Activated T-helper 2 cell treated with anti-CD3 and anti-CD28 coated beads, Interferon-gamma antibody, Interleukin-2, Interleukin-4, amounts not matched to agents 10 μg/mL and 5 μg/mL and 100 μg/mL, durations not matched to agents 14 hours and 24 hours and 36 hours (primary cell): ENCODE data around the gene KRT12. TPM values are rescaled to one million over a fixed set of nuclear protein-coding genes. Genes with fewer than 3 reads are reported as not detected.

Experiments used
- DNase-seq: peaks from one replicate; pipeline ENCODE4 v3.0.0; 2021; ENCODE audit warnings: low spot score
- H3K27ac Mint-ChIP-seq: one replicate; pipeline ENCODE4 v1.8.0; 2021; ENCODE audit warnings: mixed read lengths
- H3K27me3 Mint-ChIP-seq: one replicate; pipeline ENCODE4 v1.8.0; 2021; ENCODE audit warnings: low read depth, mixed read lengths
- H3K36me3 Mint-ChIP-seq: one replicate; pipeline ENCODE4 v1.8.0; 2021; ENCODE audit warnings: low read depth, mixed read lengths
- H3K4me1 Mint-ChIP-seq: one replicate; pipeline ENCODE4 v1.8.0; 2021; ENCODE audit warnings: low read depth, mixed read lengths
- H3K4me3 Mint-ChIP-seq: one replicate; pipeline ENCODE4 v1.8.0; 2021; ENCODE audit warnings: low read depth, mild to moderate bottlenecking, moderate library complexity, mixed read lengths
- H3K9me3 Mint-ChIP-seq: one replicate; pipeline ENCODE4 v1.8.0; 2021; ENCODE audit warnings: mixed read lengths
- intact Hi-C: fragments of 100-400 bp; cut with micrococcal nuclease; formaldehyde crosslinking; loops from one replicate; pipeline ENCODE4 v1.15.1; 2023
- total RNA-seq: library from RNA; stranded (reverse); gene quantifications from 2 replicates; pipeline ENCODE4 v1.2.3, GENCODE V29; 2022

KRT12 gene
- total RNA-seq, 1 donor from 2014 or later, result not detected

- no peak for DNase-seq
- intact Hi-C loops, result no loop called here
- no peak overlapping the region for H3K27ac Mint-ChIP-seq
- H3K4me3 Mint-ChIP-seq, result no peak overlapping the region
- H3K9me3 Mint-ChIP-seq, result no peaks in the 10 kb centered on the region
- peaks cover 3% of the 10 kb centered on the region for H3K4me1 Mint-ChIP-seq
- peaks cover 30% of the 10 kb centered on the region for H3K27me3 Mint-ChIP-seq
- H3K36me3 Mint-ChIP-seq, result no peaks in the 10 kb centered on the region
Measured at GRCh38 chr17:40850293-40850972, 16.6 kb downstream of the KRT12 start.

- no peaks in the 10 kb centered on the region for H3K36me3 Mint-ChIP-seq
- H3K4me1 Mint-ChIP-seq, result peaks cover 3% of the 10 kb centered on the region
- peaks cover 32% of the 10 kb centered on the region for H3K27me3 Mint-ChIP-seq
- no peaks in the 10 kb centered on the region for H3K9me3 Mint-ChIP-seq
- no peak overlapping the region for H3K27ac Mint-ChIP-seq
- no peak for DNase-seq
- no peak overlapping the region for H3K4me3 Mint-ChIP-seq
- intact Hi-C loops, result no loop called here
Measured at GRCh38 chr17:40849723-40850122, 17.3 kb downstream of the KRT12 start.

GRCh38 chr17:40848583-40849235 is 18.3 kb downstream of the KRT12 start:
- H3K27ac Mint-ChIP-seq, result no peak overlapping the region
- intact Hi-C loops, result no loop called here
- DNase-seq, result no peak
- no peaks in the 10 kb centered on the region for H3K9me3 Mint-ChIP-seq
- no peak overlapping the region for H3K4me3 Mint-ChIP-seq
- no peaks in the 10 kb centered on the region for H3K36me3 Mint-ChIP-seq
- no peaks in the 10 kb centered on the region for H3K4me1 Mint-ChIP-seq
- peaks cover 36% of the 10 kb centered on the region for H3K27me3 Mint-ChIP-seq

GRCh38 chr17:40846515-40847144 is 20.4 kb downstream of the KRT12 start:
- Mint-ChIP-seq H3K4me1 (no peaks in the 10 kb centered on the region), H3K27ac (no peak overlapping the region), H3K9me3 (no peaks in the 10 kb centered on the region), H3K27me3 (peaks cover 28% of the 10 kb centered on the region), H3K36me3 (no peaks in the 10 kb centered on the region), H3K4me3 (no peak overlapping the region)
- DNase-seq, result no peak
- intact Hi-C loops, result no loop called here

GRCh38 chr17:40844671-40845107 is 22.3 kb downstream of the KRT12 start:
- no peaks in the 10 kb centered on the region for H3K9me3 Mint-ChIP-seq
- no peaks in the 10 kb centered on the region for H3K36me3 Mint-ChIP-seq
- no peaks in the 10 kb centered on the region for H3K4me1 Mint-ChIP-seq
- peaks cover 35% of the 10 kb centered on the region for H3K27me3 Mint-ChIP-seq
- intact Hi-C loops, result no loop called here
- H3K4me3 Mint-ChIP-seq, result no peak overlapping the region
- DNase-seq, result no peak
- H3K27ac Mint-ChIP-seq, result no peak overlapping the region

- H3K27me3 Mint-ChIP-seq, result peaks cover 35% of the 10 kb centered on the region
- H3K36me3 Mint-ChIP-seq, result no peaks in the 10 kb centered on the region
- no peak for DNase-seq
- H3K4me3 Mint-ChIP-seq, result no peak overlapping the region
- H3K27ac Mint-ChIP-seq, result no peak overlapping the region
- intact Hi-C loops, result no loop called here
- H3K9me3 Mint-ChIP-seq, result no peaks in the 10 kb centered on the region
- no peaks in the 10 kb centered on the region for H3K4me1 Mint-ChIP-seq
Measured at GRCh38 chr17:40843242-40843641, 23.8 kb downstream of the KRT12 start.

- intact Hi-C loops, result no loop called here
- Mint-ChIP-seq H3K4me1 (no peaks in the 10 kb centered on the region), H3K27ac (no peak overlapping the region), H3K27me3 (peaks cover 28% of the 10 kb centered on the region), H3K9me3 (no peaks in the 10 kb centered on the region), H3K4me3 (no peak overlapping the region), H3K36me3 (no peaks in the 10 kb centered on the region)
- DNase-seq, result no peak
Measured at GRCh38 chr17:40841246-40841645, 25.8 kb downstream of the KRT12 start.

- no peaks in the 10 kb centered on the region for H3K4me1 Mint-ChIP-seq
- H3K9me3 Mint-ChIP-seq, result no peaks in the 10 kb centered on the region
- no peak overlapping the region for H3K27ac Mint-ChIP-seq
- DNase-seq, result no peak
- no peak overlapping the region for H3K4me3 Mint-ChIP-seq
- peaks cover 7% of the 10 kb centered on the region for H3K36me3 Mint-ChIP-seq
- intact Hi-C loops, result no loop called here
- peaks cover 12% of the 10 kb centered on the region for H3K27me3 Mint-ChIP-seq
Measured at GRCh38 chr17:40839194-40839593, 27.8 kb downstream of the KRT12 start.

GRCh38 chr17:40836020-40836419 is 31.0 kb downstream of the KRT12 start:
- DNase-seq, result no peak
- H3K36me3 Mint-ChIP-seq, result peaks cover 7% of the 10 kb centered on the region
- H3K9me3 Mint-ChIP-seq, result no peaks in the 10 kb centered on the region
- intact Hi-C loops, result no loop called here
- H3K27ac Mint-ChIP-seq, result no peak overlapping the region
- H3K4me3 Mint-ChIP-seq, result no peak overlapping the region
- H3K27me3 Mint-ChIP-seq, result peaks cover 7% of the 10 kb centered on the region
- peaks cover 6% of the 10 kb centered on the region for H3K4me1 Mint-ChIP-seq

GRCh38 chr17:40833882-40834281 is 33.1 kb downstream of the KRT12 start:
- Mint-ChIP-seq H3K4me1 (peaks cover 6% of the 10 kb centered on the region), H3K27ac (no peak overlapping the region), H3K36me3 (peaks cover 9% of the 10 kb centered on the region), H3K27me3 (no peaks in the 10 kb centered on the region), H3K9me3 (no peaks in the 10 kb centered on the region), H3K4me3 (no peak overlapping the region)
- intact Hi-C loops, result no loop called here
- no peak for DNase-seq

GRCh38 chr17:40832840-40833239 is 34.2 kb downstream of the KRT12 start:
- Mint-ChIP-seq H3K36me3 (peaks cover 9% of the 10 kb centered on the region), H3K9me3 (no peaks in the 10 kb centered on the region), H3K4me3 (no peak overlapping the region), H3K4me1 (peaks cover 14% of the 10 kb centered on the region), H3K27me3 (no peaks in the 10 kb centered on the region), H3K27ac (no peak overlapping the region)
- intact Hi-C loops, result no loop called here
- no peak for DNase-seq

GRCh38 chr17:40830085-40830776 is 36.8 kb downstream of the KRT12 start:
- H3K27me3 Mint-ChIP-seq, result no peaks in the 10 kb centered on the region
- no peak for DNase-seq
- no peak overlapping the region for H3K4me3 Mint-ChIP-seq
- peaks cover 25% of the 10 kb centered on the region for H3K4me1 Mint-ChIP-seq
- peaks cover 9% of the 10 kb centered on the region for H3K36me3 Mint-ChIP-seq
- no peak overlapping the region for H3K27ac Mint-ChIP-seq
- no peaks in the 10 kb centered on the region for H3K9me3 Mint-ChIP-seq
- intact Hi-C loops, result no loop called here
